ENCODE measurements around the gene CBX7. TPM values are rescaled to one million over a fixed set of nuclear protein-coding genes. Genes with fewer than 3 reads are reported as not detected.

CBX7 gene
- polyA plus RNA-seq, 1 donor from 2014 or later: 4.4 TPM

- Histone ChIP-seq H3K27me3 (ENCODE audit: insufficient read depth, low read depth, low read length) (peaks cover 30% of the 10 kb centered on the region), H2AFZ (ENCODE audit: low read depth, low read length) (no peak overlapping the region), H3K9me3 (ENCODE audit: low read length) (no peaks in the 10 kb centered on the region), H3K9ac (ENCODE audit: low read length) (no peak overlapping the region), H3K4me2 (ENCODE audit: low read length) (no peak overlapping the region), H3K9me2 (ENCODE audit: insufficient read depth, low read length) (no peaks in the 10 kb centered on the region), H3K36me3 (ENCODE audit: insufficient read depth, low read length) (no peaks in the 10 kb centered on the region), H3K79me2 (replicated peaks; ENCODE audit: insufficient read depth, low read length) (no peaks in the 10 kb centered on the region), H3F3A (ENCODE audit: insufficient read depth, low read length, poor library complexity, severe bottlenecking) (peaks cover 4% of the 10 kb centered on the region), H4K20me1 (ENCODE audit: insufficient read depth) (no peaks in the 10 kb centered on the region), H3K4me3 (ENCODE audit: low read length) (no peak overlapping the region), H3K27ac (ENCODE audit: low read length) (no peak overlapping the region)
- TF ChIP-seq POLR2AphosphoS5 (IDR thresholded peaks at IDR 0.05) (no peak), RAD21 (conservative IDR thresholded peaks at IDR 0.05) (no peak), TAF1 (IDR thresholded peaks at IDR 0.05; ENCODE audit: low read depth) (no peak), MXI1 (conservative IDR thresholded peaks at IDR 0.05; ENCODE audit: poor library complexity, severe bottlenecking) (no peak), SMC3 (conservative IDR thresholded peaks at IDR 0.05; ENCODE audit: poor library complexity) (no peak), EZH2 (IDR thresholded peaks at IDR 0.05; ENCODE audit: borderline replicate concordance, insufficient read depth, low read length, poor library complexity, severe bottlenecking) (no peak)
- TF ChIP-seq, protein P1, sequence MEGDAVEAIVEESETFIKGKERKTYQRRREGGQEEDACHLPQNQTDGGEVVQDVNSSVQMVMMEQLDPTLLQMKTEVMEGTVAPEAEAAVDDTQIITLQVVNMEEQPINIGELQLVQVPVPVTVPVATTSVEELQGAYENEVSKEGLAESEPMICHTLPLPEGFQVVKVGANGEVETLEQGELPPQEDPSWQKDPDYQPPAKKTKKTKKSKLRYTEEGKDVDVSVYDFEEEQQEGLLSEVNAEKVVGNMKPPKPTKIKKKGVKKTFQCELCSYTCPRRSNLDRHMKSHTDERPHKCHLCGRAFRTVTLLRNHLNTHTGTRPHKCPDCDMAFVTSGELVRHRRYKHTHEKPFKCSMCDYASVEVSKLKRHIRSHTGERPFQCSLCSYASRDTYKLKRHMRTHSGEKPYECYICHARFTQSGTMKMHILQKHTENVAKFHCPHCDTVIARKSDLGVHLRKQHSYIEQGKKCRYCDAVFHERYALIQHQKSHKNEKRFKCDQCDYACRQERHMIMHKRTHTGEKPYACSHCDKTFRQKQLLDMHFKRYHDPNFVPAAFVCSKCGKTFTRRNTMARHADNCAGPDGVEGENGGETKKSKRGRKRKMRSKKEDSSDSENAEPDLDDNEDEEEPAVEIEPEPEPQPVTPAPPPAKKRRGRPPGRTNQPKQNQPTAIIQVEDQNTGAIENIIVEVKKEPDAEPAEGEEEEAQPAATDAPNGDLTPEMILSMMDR (IDR thresholded peaks at IDR 0.05; ENCODE audit: poor library complexity, severe bottlenecking): peak; percentile 16
Measured at GRCh38 chr22:39150848-39151215, 1.6 kb downstream of the CBX7 start.

DNA sequence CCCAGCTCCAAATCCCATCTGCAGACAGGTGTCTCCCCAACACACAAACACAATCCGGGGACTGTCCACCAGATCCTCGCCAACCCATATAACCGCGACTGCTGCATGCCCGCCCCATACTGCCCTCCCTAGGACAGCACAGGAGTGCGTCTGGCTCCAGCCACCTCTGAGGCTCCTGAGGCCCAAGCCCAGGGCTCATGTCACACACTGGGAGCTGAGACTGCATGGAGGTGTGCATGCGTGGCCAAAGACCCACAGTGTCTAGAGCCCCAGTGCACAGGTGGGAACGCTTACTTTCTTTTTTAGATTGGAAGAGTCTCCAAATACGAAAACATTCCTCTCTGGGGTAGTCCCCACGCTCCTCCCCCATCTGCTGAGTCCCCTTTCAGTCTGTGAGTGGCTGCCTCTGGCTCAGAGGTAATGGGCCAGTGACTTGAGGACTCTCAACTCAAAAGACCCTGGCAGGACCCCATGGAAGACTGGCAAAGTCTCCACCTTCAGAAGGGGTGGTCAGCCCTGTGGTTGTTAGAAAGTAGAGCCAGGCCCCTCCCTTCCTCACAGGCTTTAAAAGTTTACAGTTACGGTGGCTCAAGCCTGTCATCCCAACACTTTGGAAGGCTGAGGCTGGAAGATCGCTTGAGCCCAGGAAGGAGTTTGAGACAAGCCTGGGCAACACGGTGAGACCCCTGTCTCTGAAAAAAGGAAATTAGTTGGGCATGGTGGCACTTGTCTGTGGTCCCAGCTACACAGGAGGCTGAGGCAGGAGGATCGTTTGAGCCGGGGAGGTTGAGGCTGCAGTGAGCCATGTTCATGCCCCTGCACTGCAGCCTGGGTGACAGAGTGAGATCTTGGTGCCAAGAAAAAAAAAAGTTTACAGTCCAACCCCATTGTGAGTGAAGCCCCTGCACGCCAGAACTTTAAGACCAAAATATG lies 2.3 kb downstream of the CBX7 start:
- no peak overlapping the region for H3K4me3 ChIP-seq (ENCODE audit: low read length)
- H3K27ac ChIP-seq (ENCODE audit: low read length): no peak overlapping the region
- H3K4me2 ChIP-seq (ENCODE audit: low read length): no peak overlapping the region

More for the DNA sequence above, 2.3 kb downstream of the CBX7 start:
- Histone ChIP-seq H2AFZ (ENCODE audit: low read depth, low read length) (no peak overlapping the region), H3K79me2 (replicated peaks; ENCODE audit: insufficient read depth, low read length) (no peaks in the 10 kb centered on the region), H3K9ac (ENCODE audit: low read length) (no peak overlapping the region), H4K20me1 (ENCODE audit: insufficient read depth) (no peaks in the 10 kb centered on the region), H3K9me2 (ENCODE audit: insufficient read depth, low read length) (no peaks in the 10 kb centered on the region), H3K27me3 (ENCODE audit: insufficient read depth, low read depth, low read length) (peaks cover 24% of the 10 kb centered on the region), H3F3A (ENCODE audit: insufficient read depth, low read length, poor library complexity, severe bottlenecking) (peaks cover 4% of the 10 kb centered on the region), H3K9me3 (ENCODE audit: low read length) (no peaks in the 10 kb centered on the region), H3K36me3 (ENCODE audit: insufficient read depth, low read length) (no peaks in the 10 kb centered on the region)
- no peak for TF ChIP-seq EP300 (conservative IDR thresholded peaks at IDR 0.05; ENCODE audit: poor library complexity, severe bottlenecking)
- TF ChIP-seq POLR2AphosphoS5 (IDR thresholded peaks at IDR 0.05): no peak
- no peak for TF ChIP-seq SMC3 (conservative IDR thresholded peaks at IDR 0.05; ENCODE audit: poor library complexity)
- TF ChIP-seq, protein P1 (IDR thresholded peaks at IDR 0.05; ENCODE audit: poor library complexity, severe bottlenecking): no peak
- TF ChIP-seq EZH2 (IDR thresholded peaks at IDR 0.05; ENCODE audit: borderline replicate concordance, insufficient read depth, low read length, poor library complexity, severe bottlenecking): no peak
- no peak for TF ChIP-seq RAD21 (conservative IDR thresholded peaks at IDR 0.05)
- TF ChIP-seq TAF1 (IDR thresholded peaks at IDR 0.05; ENCODE audit: low read depth): no peak
- TF ChIP-seq MXI1 (conservative IDR thresholded peaks at IDR 0.05; ENCODE audit: poor library complexity, severe bottlenecking): no peak
- TF ChIP-seq REST (IDR thresholded peaks at IDR 0.05; ENCODE audit: borderline replicate concordance): no peak

Measured in neural cell (in vitro differentiated cells).